DMS79 treated with DMSO at 0.1 percent for 48 hours (cell line): ENCODE data around the gene SLC16A3.

Source experiments
- DNase-seq: peaks from one replicate; lab custom pipeline; 2025; lab: John Stamatoyannopoulos, UW

Gene SLC16A3

GRCh38 chr17:82269138-82269881 lies 40.5 kb downstream of the SLC16A3 start:
- no peak for DNase-seq

GRCh38 chr17:82269882-82270500 lies 41.1 kb downstream of the SLC16A3 start:
- DNase-seq: no peak

GRCh38 chr17:82270651-82271050 lies 41.8 kb downstream of the SLC16A3 start:
- DNase-seq: no peak

GRCh38 chr17:82271401-82271800 lies 42.6 kb downstream of the SLC16A3 start:
- no peak for DNase-seq

- no peak for DNase-seq
Observed at GRCh38 chr17:82272495-82273326, 43.9 kb downstream of the SLC16A3 start.

GRCh38 chr17:82273327-82274133 lies 44.7 kb downstream of the SLC16A3 start, which contains the start of gene CSNK1D:
TSS of gene CSNK1D (minus strand) at chr17:82273700. CDS start at chr17:82273381, 319 bp downstream.
- peak; percentile 44 for DNase-seq

- no peak for DNase-seq
Observed at GRCh38 chr17:82274134-82275020, 45.5 kb downstream of the SLC16A3 start.

GRCh38 chr17:82275326-82275725 lies 46.5 kb downstream of the SLC16A3 start:
- DNase-seq: no peak

GRCh38 chr17:82276938-82277337 lies 48.1 kb downstream of the SLC16A3 start:
- no peak for DNase-seq

GRCh38 chr17:82277851-82278250 lies 49.0 kb downstream of the SLC16A3 start:
- no peak for DNase-seq

GRCh38 chr17:82278308-82278707 lies 49.5 kb downstream of the SLC16A3 start:
- DNase-seq: no peak

- no peak for DNase-seq
Observed at GRCh38 chr17:82278786-82279391, 50.0 kb downstream of the SLC16A3 start.

- no peak for DNase-seq
Observed at GRCh38 chr17:82280537-82280936, 51.7 kb downstream of the SLC16A3 start.

- no peak for DNase-seq
Observed at GRCh38 chr17:82281076-82281475, 52.2 kb downstream of the SLC16A3 start.

GRCh38 chr17:82281502-82282238 lies 52.8 kb downstream of the SLC16A3 start:
- DNase-seq: no peak

- no peak for DNase-seq
Observed at GRCh38 chr17:82282239-82283207, 53.7 kb downstream of the SLC16A3 start.

GRCh38 chr17:82283208-82283749 lies 54.4 kb downstream of the SLC16A3 start:
- DNase-seq: peak; percentile 14

- DNase-seq: no peak
Observed at GRCh38 chr17:82285141-82285540, 56.3 kb downstream of the SLC16A3 start.
